GM23338 (cell line): ENCODE measurements around the gene TPD52L2. TPM values are rescaled to one million over a fixed set of nuclear protein-coding genes. Genes with fewer than 3 reads are reported as not detected.
A peak's percentile ranks its signal among the peaks of the same experiment; 100 is the strongest.

Source experiments
- ATAC-seq: fragments of 200-7000 bp; cut with Tn5 transposase; 3 replicates; pipeline ENCODE4 v1.9.1; 2020
- DNase-seq: peaks from one replicate; pipeline ENCODE4 v3.0.0-alpha.2; 2015; ENCODE audit warnings: low spot score
- H2AFZ ChIP-seq: fragments of 200-600 bp; sonication (generic); 2 replicates; pipeline ENCODE4 v1.8.0; 2016; ENCODE audit warnings: antibody characterized with exemption, mild to moderate bottlenecking, moderate library complexity
- H3F3A ChIP-seq: fragments of 200-600 bp; sonication (generic); replicated peaks from 2 replicates; pipeline ENCODE4 v1.8.0; 2017; ENCODE audit warnings: antibody characterized with exemption, mixed run types, low read depth
- H3K27ac ChIP-seq: fragments of 200-600 bp; sonication (generic); 2 replicates; pipeline ENCODE4 v1.6.1; 2016; ENCODE audit warnings: low read depth
- H3K27me3 ChIP-seq: fragments of 200-600 bp; sonication (generic); 2 replicates; pipeline ENCODE4 v1.8.0; 2016; ENCODE audit warnings: mild to moderate bottlenecking, mixed run types, moderate library complexity; ENCODE audit not compliant: insufficient read depth
- H3K36me3 ChIP-seq: fragments of 200-600 bp; sonication (generic); 2 replicates; pipeline ENCODE4 v1.8.0; 2016; ENCODE audit warnings: mild to moderate bottlenecking; ENCODE audit not compliant: insufficient read depth
- H3K4me1 ChIP-seq: fragments of 200-600 bp; sonication (generic); 2 replicates; pipeline ENCODE4 v1.8.0; 2016; ENCODE audit warnings: mild to moderate bottlenecking, moderate library complexity; ENCODE audit not compliant: insufficient read depth
- H3K4me2 ChIP-seq: fragments of 200-600 bp; sonication (generic); 2 replicates; pipeline ENCODE4 v1.7.1; 2017; ENCODE audit warnings: mixed run types
- H3K4me3 ChIP-seq: fragments of 200-600 bp; sonication (generic); 2 replicates; pipeline ENCODE4 v1.6.1; 2016; ENCODE audit warnings: mixed run types
- H3K79me2 ChIP-seq: fragments of 200-600 bp; sonication (generic); replicated peaks from 2 replicates; pipeline ENCODE4 v1.8.0; 2017; ENCODE audit warnings: mild to moderate bottlenecking; ENCODE audit not compliant: insufficient read depth
- H3K9me2 ChIP-seq: fragments of 200-600 bp; sonication (generic); 2 replicates; pipeline ENCODE4 v1.8.0; 2017; ENCODE audit not compliant: insufficient read depth
- H4K20me1 ChIP-seq: fragments of 200-600 bp; sonication (generic); replicated peaks from 2 replicates; pipeline ENCODE4 v1.8.0; 2017; ENCODE audit warnings: mild to moderate bottlenecking; ENCODE audit not compliant: insufficient read depth
- H3K27ac Mint-ChIP-seq: 2 replicates; pipeline ENCODE4 v1.8.0; 2020; ENCODE audit warnings: inconsistent platforms, mild to moderate bottlenecking, moderate library complexity, mixed read lengths
- H3K27me3 Mint-ChIP-seq: 3 replicates; pipeline ENCODE4 v1.8.0; 2022; ENCODE audit warnings: low read depth, mild to moderate bottlenecking, moderate library complexity, mixed read lengths, inconsistent platforms; ENCODE audit not compliant: insufficient read depth, poor library complexity
- H3K36me3 Mint-ChIP-seq: 3 replicates; pipeline ENCODE4 v1.8.0; 2021; ENCODE audit warnings: low read depth, mild to moderate bottlenecking, inconsistent platforms, moderate library complexity, mixed read lengths
- H3K4me1 Mint-ChIP-seq: 3 replicates; pipeline ENCODE4 v1.8.0; 2020; ENCODE audit warnings: mild to moderate bottlenecking, inconsistent platforms, mixed read lengths
- H3K4me3 Mint-ChIP-seq: 3 replicates; pipeline ENCODE4 v1.8.0; 2021; ENCODE audit warnings: moderate library complexity, mild to moderate bottlenecking, inconsistent platforms, mixed read lengths
- H3K9me3 Mint-ChIP-seq: 3 replicates; pipeline ENCODE4 v1.8.0; 2020; ENCODE audit warnings: moderate library complexity, mild to moderate bottlenecking, inconsistent platforms, mixed read lengths
- CREB1 ChIP-seq: fragments of 250-450 bp; sonication (Bioruptor Pico); IDR thresholded peaks from 2 replicates; pipeline ENCODE4 v1.5.0; 2020; ENCODE audit warnings: low read depth, mild to moderate bottlenecking, moderate library complexity
- CTCF ChIP-seq, 2 experiments: fragments of 200-600 bp in 1 of 2; sonication (generic) in 1 of 2; conservative IDR thresholded peaks; 2 replicates each; pipeline versions ENCODE4 v1.5.1 to v1.6.1; 2016 to 2017; ENCODE audit warnings: antibody characterized with exemption in 2 of 2, low read depth in 2 of 2, mild to moderate bottlenecking in 2 of 2, moderate library complexity in 1 of 2
- ETS1 ChIP-seq: IDR thresholded peaks from 2 replicates; pipeline ENCODE4 v1.6.1; 2016; ENCODE audit warnings: antibody characterized with exemption
- EZH2 ChIP-seq: fragments of 200-600 bp; sonication (generic); IDR thresholded peaks from one replicate; pipeline ENCODE4 v1.8.0; 2017; ENCODE audit warnings: antibody characterized with exemption, mild to moderate bottlenecking, low read depth; ENCODE audit not compliant: unreplicated experiment
- JUNB ChIP-seq: IDR thresholded peaks from one replicate; pipeline ENCODE4 v1.6.1; 2016; ENCODE audit warnings: antibody characterized with exemption; ENCODE audit not compliant: unreplicated experiment
- NANOG ChIP-seq: IDR thresholded peaks from 2 replicates; pipeline ENCODE4 v1.6.1; 2016; ENCODE audit warnings: antibody characterized with exemption, borderline replicate concordance
- POLR2AphosphoS5 ChIP-seq: IDR thresholded peaks from 2 replicates; pipeline ENCODE4 v1.6.1; 2016; ENCODE audit warnings: antibody characterized with exemption, low read depth
- REST ChIP-seq: IDR thresholded peaks from one replicate; pipeline ENCODE4 v1.6.1; 2018; ENCODE audit warnings: antibody characterized with exemption; ENCODE audit not compliant: unreplicated experiment
- STAT1 ChIP-seq: IDR thresholded peaks from one replicate; pipeline ENCODE4 v1.6.1; 2016; ENCODE audit warnings: antibody characterized with exemption; ENCODE audit not compliant: unreplicated experiment
- ZNF114 ChIP-seq: fragments of 250-450 bp; sonication (Bioruptor Pico); IDR thresholded peaks from 2 replicates; pipeline ENCODE4 v1.5.0; 2020; ENCODE audit warnings: mild to moderate bottlenecking, moderate library complexity
- ZNF331 ChIP-seq: fragments of 250-450 bp; sonication (Bioruptor Pico); IDR thresholded peaks from 2 replicates; pipeline ENCODE4 v1.5.0; 2020; ENCODE audit warnings: low read depth, mild to moderate bottlenecking, moderate library complexity
- polyA plus RNA-seq: library from polyadenylated mRNA; unstranded; fragments of >200 nt; fragmentation: Nextera tagmentation; extraction: Ambion mirVana; gene quantifications from 2 replicates; pipeline ENCODE4 v1.2.1, GENCODE V29; 2016
- total RNA-seq: library from RNA; depleted of rRNA; stranded (reverse); fragments of >200 nt; shearing (Covaris generic); gene quantifications from 2 replicates; pipeline ENCODE4 v1.2.3, GENCODE V29; 2014

TPD52L2 gene
- total and polyA plus RNA-seq, 2 experiments from 2014 or later = 40.2 to 103 TPM

GRCh38 chr20:63934271-63935068 lies 69.4 kb downstream of the TPD52L2 start:
- H3K79me2 ChIP-seq = no peaks in the 10 kb centered on the region
- H3K4me1 ChIP-seq = peaks cover 2% of the 10 kb centered on the region; the same call in 1 of the 2 replicates
- no peaks in the 10 kb centered on the region; the same call in 2 of the 3 replicates for H3K9me3 Mint-ChIP-seq
- H3K4me3 ChIP-seq = no peak overlapping the region
- H3K36me3 Mint-ChIP-seq = peaks cover 36% of the 10 kb centered on the region
- no peaks in the 10 kb centered on the region for H3K9me2 ChIP-seq
- H3K4me3 Mint-ChIP-seq = no peak overlapping the region
- TF ChIP-seq EZH2 (no peak), CTCF (conservative IDR thresholded peaks at IDR 0.05; ENCODE audit: low read depth in 2 of 2) (peak; percentile 68 to 72)
- peaks cover 6% of the 10 kb centered on the region for H3K27me3 Mint-ChIP-seq
- no peak overlapping the region for H2AFZ ChIP-seq
- peak; percentile 39 for ATAC-seq
- 0 out of 2 replicates have a peak overlapping the region, but pooled peaks have one; percentile 32 for H3K27ac ChIP-seq
- peaks cover 5% of the 10 kb centered on the region; the same call in 1 of the 3 replicates for H3K4me1 Mint-ChIP-seq
- H3F3A ChIP-seq = peaks cover 16% of the 10 kb centered on the region; the same call in 1 of the 2 replicates
- H3K4me2 ChIP-seq = no peak overlapping the region
- H3K36me3 ChIP-seq = no peaks in the 10 kb centered on the region
- no peaks in the 10 kb centered on the region; the same call in 1 of the 2 replicates for H4K20me1 ChIP-seq
- peak overlapping the region; percentile 44 for H3K27ac Mint-ChIP-seq
- H3K27me3 ChIP-seq = no peaks in the 10 kb centered on the region
- peak; percentile 72 for DNase-seq

- Histone ChIP-seq H3K4me1 (peaks cover 3% of the 10 kb centered on the region; the same call in 1 of the 2 replicates), H3K27me3 (no peaks in the 10 kb centered on the region), H3F3A (peaks cover 21% of the 10 kb centered on the region; the same call in 1 of the 2 replicates), H3K4me2 (no peak overlapping the region), H3K36me3 (no peaks in the 10 kb centered on the region), H4K20me1 (no peaks in the 10 kb centered on the region; the same call in 1 of the 2 replicates), H3K27ac (no peak overlapping the region), H3K79me2 (no peaks in the 10 kb centered on the region), H3K9me2 (no peaks in the 10 kb centered on the region), H2AFZ (no peak overlapping the region), H3K4me3 (no peak overlapping the region)
- DNase-seq = no peak
- no peak for ATAC-seq
- TF ChIP-seq ETS1 = no peak
- no peak for TF ChIP-seq NANOG
- no peak for TF ChIP-seq EZH2
- no peak for TF ChIP-seq CREB1 (CRISPR knock-in tag)
- no peak for TF ChIP-seq ZNF331 (CRISPR knock-in tag)
- TF ChIP-seq REST = no peak
- no peak for TF ChIP-seq ZNF114 (CRISPR knock-in tag)
- TF ChIP-seq POLR2AphosphoS5 = no peak
- no peak for TF ChIP-seq JUNB
- TF ChIP-seq STAT1 = no peak
- no peak for TF ChIP-seq CTCF (conservative IDR thresholded peaks at IDR 0.05; ENCODE audit: low read depth in 2 of 2)
- Mint-ChIP-seq H3K4me3 (no peak overlapping the region), H3K27ac (no peak overlapping the region), H3K9me3 (no peaks in the 10 kb centered on the region; the same call in 2 of the 3 replicates), H3K36me3 (peaks cover 29% of the 10 kb centered on the region), H3K4me1 (peaks cover 5% of the 10 kb centered on the region; the same call in 1 of the 3 replicates), H3K27me3 (peaks cover 10% of the 10 kb centered on the region)
Measured at GRCh38 chr20:63935447-63935846, 70.4 kb downstream of the TPD52L2 start.
